Gastroesophageal sphincter (tissue), 3 donors: ENCODE results near the gene MTG2.

Experiments used
- CTCF ChIP-seq, 4 experiments: fragments of 200-600 bp in 2 of 4; fragments of 450-650 bp in 2 of 4; sonication (generic) in 1 of 4; IDR thresholded peaks; one replicate each; pipeline ENCODE4 v1.5.1; 2017 to 2019; ENCODE audit warnings: antibody characterized with exemption in 4 of 4, mild to moderate bottlenecking in 2 of 4, moderate library complexity in 2 of 4
- POLR2A ChIP-seq, 2 donors: fragments of 450-650 bp; IDR thresholded peaks; one replicate each; pipeline ENCODE4 v1.6.1; 2017; ENCODE audit warnings: antibody characterized with exemption in 2 of 2, mild to moderate bottlenecking in 2 of 2, moderate library complexity in 1 of 2

GRCh38 chr20:62230276-62230675, 47.4 kb downstream of the MTG2 start:
- TF ChIP-seq CTCF (IDR thresholded peaks at IDR 0.05), result no peak
- no peak for TF ChIP-seq POLR2A (IDR thresholded peaks at IDR 0.05)
